Esophagus squamous epithelium (tissue), 4 donors: Measurements from ENCODE around the gene ADAM33.

ENCODE experiments used
- CTCF ChIP-seq, 6 experiments: fragments of 450-650 bp in 4 of 6; fragments of 200-600 bp in 2 of 6; sonication (generic) in 2 of 6; IDR thresholded peaks; one replicate each; pipeline ENCODE4 v1.5.1; 2016 to 2019; ENCODE audit warnings: antibody characterized with exemption in 6 of 6, mild to moderate bottlenecking in 4 of 6, moderate library complexity in 4 of 6
- POLR2A ChIP-seq, 4 donors: fragments of 450-650 bp; IDR thresholded peaks; one replicate each; pipeline ENCODE4 v1.6.1; 2017; ENCODE audit warnings: antibody characterized with exemption in 4 of 4, mild to moderate bottlenecking in 4 of 4, moderate library complexity in 3 of 4

- TF ChIP-seq CTCF (IDR thresholded peaks at IDR 0.05) (no peak), POLR2A (IDR thresholded peaks at IDR 0.05) (no peak)
Measured at GRCh38 chr20:3706774-3707507, 25.1 kb upstream of the ADAM33 start.
